GM10266 (cell line): Measurements from ENCODE around the gene RAMP1.
"Not testable (repeated sequence)": the region's sequence is repeated elsewhere in the genome, so short reads cannot be mapped to it uniquely, and the experiment has no call there.

Source experiments
- DNase-seq: peaks from one replicate; pipeline ENCODE4 v3.0.0; 2012; ENCODE audit errors: extremely low spot score
- CTCF ChIP-seq: IDR thresholded peaks from 2 replicates; pipeline ENCODE4 v1.5.1; 2012; ENCODE audit warnings: mild to moderate bottlenecking, low read depth; ENCODE audit not compliant: control insufficient read depth, insufficient read depth; ENCODE audit errors: missing control alignments

The RAMP1 gene

GRCh38 chr2:237824085-237824484 lies 35.3 kb upstream of the RAMP1 start:
- DNase-seq: no peak
- TF ChIP-seq CTCF: no peak

GRCh38 chr2:237827421-237827987 lies 31.9 kb upstream of the RAMP1 start:
- no peak for DNase-seq
- no peak for TF ChIP-seq CTCF

- TF ChIP-seq CTCF: no peak
- DNase-seq: no peak
These were observed 28.9 kb upstream of the RAMP1 start for GRCh38 chr2:237830522-237830921.

GRCh38 chr2:237833546-237833945 lies 25.9 kb upstream of the RAMP1 start:
- no peak for DNase-seq
- TF ChIP-seq CTCF: no peak

- DNase-seq: no peak
- TF ChIP-seq CTCF: no peak
These were observed 24.1 kb upstream of the RAMP1 start for GRCh38 chr2:237835372-237835771.

GRCh38 chr2:237841051-237841450 lies 18.4 kb upstream of the RAMP1 start:
- no peak for TF ChIP-seq CTCF
- no peak for DNase-seq

- not testable (repeated sequence) for DNase-seq
These were observed 10.5 kb upstream of the RAMP1 start for GRCh38 chr2:237848940-237849339.

- DNase-seq: no peak
- TF ChIP-seq CTCF: no peak
These were observed 5.1 kb upstream of the RAMP1 start for GRCh38 chr2:237854295-237854694.
